ENCODE measurements around the gene NMRAL1.

- TF ChIP-seq CTCF (IDR thresholded peaks at IDR 0.05) (no peak), POLR2A (IDR thresholded peaks at IDR 0.05) (no peak)
These were observed 7.1 kb upstream of the NMRAL1 start for GRCh38 chr16:4481526-4481925.

All from lower leg skin (tissue), 3 donors.